Muscle of leg (tissue), 11 donors: ENCODE measurements around the gene THSD4. TPM values are rescaled to one million over a fixed set of nuclear protein-coding genes. Genes with fewer than 3 reads are reported as not detected.
A peak's percentile ranks its signal among the peaks of the same experiment; 100 is the strongest.

Experiments
- DNase-seq: peaks from one replicate; pipeline ENCODE4 v3.0.0; 2013
- H3K27ac ChIP-seq: one replicate; pipeline ENCODE4 v1.5.1; 2013; ENCODE audit warnings: mild to moderate bottlenecking, low read length, control low read depth
- H3K27me3 ChIP-seq: one replicate; pipeline ENCODE4 v1.6.1; 2013; ENCODE audit warnings: low read length; ENCODE audit not compliant: control insufficient read depth, insufficient read depth
- H3K36me3 ChIP-seq: one replicate; pipeline ENCODE4 v1.6.1; 2013; ENCODE audit warnings: low read length; ENCODE audit not compliant: control insufficient read depth, insufficient read depth
- H3K4me1 ChIP-seq: one replicate; pipeline ENCODE4 v1.6.1; 2013; ENCODE audit warnings: low read length; ENCODE audit not compliant: control insufficient read depth, insufficient read depth
- H3K4me3 ChIP-seq: one replicate; pipeline ENCODE4 v1.5.1; 2013; ENCODE audit warnings: low read length, control low read depth
- H3K9me3 ChIP-seq: replicated peaks from 2 replicates; pipeline ENCODE4 v1.6.1; 2013; ENCODE audit warnings: low read depth, low read length; ENCODE audit not compliant: control insufficient read depth
- WGBS: methylation state at CpG from one replicate; pipeline ENCODE4 v1.1.5; 2013; ENCODE audit warnings: missing lambda C conversion rate; ENCODE audit not compliant: insufficient coverage; 5-methylcytosine and 5-hydroxymethylcytosine counted together
- polyA plus RNA-seq, 8 donors: library from polyadenylated mRNA; unstranded; fragments of 120-200 nt; gene quantifications; one replicate each; pipeline versions ENCODE4 v1.2.1 to v1.2.3, GENCODE V29; 2013; ENCODE audit warnings: inconsistent platforms in 1 of 8, low replicate concordance in 1 of 8; ENCODE audit not compliant: insufficient read length in 8 of 8, insufficient read depth in 1 of 8
- total RNA-seq: library from RNA; stranded (reverse); fragments of 120-200 nt; gene quantifications from one replicate; pipeline ENCODE4 v1.2.4, GENCODE V29; 2013

Gene THSD4
- total and polyA plus RNA-seq, 9 donors: 17.6 to 33.8 (median 25.5) TPM

DNA sequence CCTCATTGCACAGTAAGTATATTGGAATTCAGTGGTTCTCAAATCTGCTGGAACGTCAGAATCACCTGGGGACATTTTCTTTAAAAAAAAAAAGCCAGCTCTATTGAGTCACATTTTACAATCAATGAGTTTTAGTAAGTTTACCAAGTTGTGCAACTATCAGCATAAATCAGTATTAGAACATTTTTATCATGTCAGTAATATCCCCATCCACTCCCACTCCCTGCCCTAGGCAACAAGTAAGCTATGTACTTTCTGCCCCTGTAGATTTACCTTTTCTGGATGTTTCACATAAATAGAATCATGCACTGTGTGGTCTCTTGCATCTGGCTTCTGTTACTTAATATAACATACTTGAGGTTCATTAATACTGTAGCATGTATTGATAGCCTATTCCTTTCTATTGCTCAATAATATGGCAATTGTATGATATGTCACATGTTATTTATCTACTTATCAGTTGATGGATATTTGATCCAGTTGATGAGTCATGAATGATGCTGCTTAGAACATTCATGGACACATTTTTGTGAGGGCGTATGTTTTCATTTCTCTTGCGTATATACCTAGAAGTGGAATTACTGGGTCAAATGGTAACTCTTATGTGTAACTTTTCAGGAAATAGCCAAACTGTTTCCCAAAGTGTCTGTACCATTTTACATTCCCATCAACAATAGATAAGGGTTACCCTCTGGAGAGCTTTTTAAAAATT, 180.5 kb downstream of the THSD4 start:
- Histone ChIP-seq H3K27me3 (no peaks in the 10 kb centered on the region), H3K4me3 (no peak overlapping the region), H3K36me3 (no peaks in the 10 kb centered on the region), H3K9me3 (no peaks in the 10 kb centered on the region), H3K27ac (no peak overlapping the region), H3K4me1 (peaks cover 17% of the 10 kb centered on the region)
- no peak for DNase-seq
- no CpG with 5 or more reads among the region's 3 CpGs for WGBS

DNA sequence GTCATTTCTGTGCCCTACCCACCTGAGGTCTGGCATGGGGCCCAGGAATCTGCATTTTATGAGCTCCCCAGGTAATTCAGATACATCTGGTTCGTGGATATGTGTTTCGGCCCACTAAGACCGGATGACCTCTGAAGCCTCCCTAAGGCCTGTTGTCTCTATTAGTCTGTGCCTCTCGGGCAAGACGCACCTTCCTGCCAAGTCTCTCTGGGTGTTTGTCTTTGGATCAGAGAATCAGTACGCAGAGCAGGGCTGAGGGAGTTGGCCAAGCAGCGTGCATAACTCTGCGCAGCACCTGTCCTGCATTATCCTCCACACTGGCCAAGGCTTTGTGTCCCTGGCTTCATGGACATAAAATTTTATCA, 181.0 kb downstream of the THSD4 start:
- no peak for DNase-seq
- H3K36me3 ChIP-seq: no peaks in the 10 kb centered on the region
- no peaks in the 10 kb centered on the region for H3K9me3 ChIP-seq
- H3K4me1 ChIP-seq: peaks cover 15% of the 10 kb centered on the region
- H3K4me3 ChIP-seq: no peak overlapping the region
- WGBS: 25% methylated on average over 3 of the region's 8 CpGs
- no peak overlapping the region for H3K27ac ChIP-seq
- H3K27me3 ChIP-seq: no peaks in the 10 kb centered on the region

DNA sequence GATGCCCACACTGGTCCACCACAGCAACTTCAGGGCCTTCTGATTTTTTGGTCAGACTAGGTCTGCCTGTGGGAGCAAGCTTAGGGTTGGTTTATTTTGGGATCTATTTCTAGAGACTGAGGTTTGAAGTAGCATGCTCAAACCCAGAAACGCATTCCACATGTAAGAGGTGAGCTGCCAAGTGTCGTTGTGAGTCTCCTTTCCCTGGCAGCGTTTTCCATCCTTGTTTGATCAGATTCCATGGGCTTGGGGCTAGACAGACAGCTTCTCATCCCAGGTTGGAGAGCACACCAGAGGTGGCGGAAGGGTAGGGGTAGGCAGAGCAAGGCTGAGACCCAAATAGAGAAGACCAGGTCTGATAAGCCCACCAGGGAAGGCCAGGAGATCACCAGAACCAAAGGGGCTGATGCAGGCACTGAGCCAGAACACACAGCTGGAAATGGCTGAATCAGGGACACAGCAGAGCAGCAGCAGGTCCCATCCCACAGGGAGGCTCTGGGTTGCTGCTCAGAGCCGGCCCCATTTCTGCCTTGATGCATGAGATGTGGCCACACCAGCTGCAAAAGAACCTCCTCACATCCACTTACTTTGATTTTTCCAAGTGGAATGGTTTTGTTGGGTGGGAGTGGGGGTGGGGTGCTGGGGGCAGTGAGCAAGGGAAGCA, 186.8 kb downstream of the THSD4 start:
- H3K4me3 ChIP-seq: no peak overlapping the region
- no peaks in the 10 kb centered on the region for H3K27me3 ChIP-seq
- WGBS: 53% methylated on average over 2 of the region's 5 CpGs
- peak; percentile 54 for DNase-seq
- no peaks in the 10 kb centered on the region for H3K9me3 ChIP-seq
- peaks cover 16% of the 10 kb centered on the region for H3K4me1 ChIP-seq
- no peak overlapping the region for H3K27ac ChIP-seq
- H3K36me3 ChIP-seq: no peaks in the 10 kb centered on the region

DNA sequence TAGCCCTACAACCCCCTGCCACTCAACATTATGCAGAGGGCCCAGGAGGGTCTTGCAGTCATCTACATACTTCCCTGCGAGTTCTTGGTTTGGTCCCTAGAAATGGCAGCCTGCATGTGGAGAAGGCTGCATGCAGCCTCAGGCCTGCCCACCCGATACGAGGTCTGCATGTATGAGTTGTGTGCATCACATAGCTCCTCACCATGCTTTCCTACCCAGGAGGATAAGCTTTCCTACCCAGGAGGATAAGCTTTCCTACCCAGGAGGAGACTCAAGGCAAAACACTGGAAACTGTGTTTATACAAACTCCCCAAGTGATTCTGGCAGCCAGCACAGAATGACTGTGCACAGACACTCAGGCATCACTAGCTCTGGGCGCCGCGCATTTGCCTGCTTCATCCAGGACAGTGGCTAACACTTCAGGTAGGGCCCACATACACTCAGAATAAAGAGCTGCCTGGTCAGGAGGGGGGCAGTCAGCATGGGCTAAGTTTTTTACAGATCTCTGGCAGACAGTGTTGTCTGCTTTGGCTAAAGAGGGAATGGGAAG, 187.7 kb downstream of the THSD4 start:
- no peak for DNase-seq
- peaks cover 16% of the 10 kb centered on the region for H3K4me1 ChIP-seq
- no peak overlapping the region for H3K4me3 ChIP-seq
- no peaks in the 10 kb centered on the region for H3K36me3 ChIP-seq
- H3K9me3 ChIP-seq: no peaks in the 10 kb centered on the region
- H3K27ac ChIP-seq: no peak overlapping the region
- WGBS: 97% methylated on average over 6 of the region's 6 CpGs
- no peaks in the 10 kb centered on the region for H3K27me3 ChIP-seq

DNA sequence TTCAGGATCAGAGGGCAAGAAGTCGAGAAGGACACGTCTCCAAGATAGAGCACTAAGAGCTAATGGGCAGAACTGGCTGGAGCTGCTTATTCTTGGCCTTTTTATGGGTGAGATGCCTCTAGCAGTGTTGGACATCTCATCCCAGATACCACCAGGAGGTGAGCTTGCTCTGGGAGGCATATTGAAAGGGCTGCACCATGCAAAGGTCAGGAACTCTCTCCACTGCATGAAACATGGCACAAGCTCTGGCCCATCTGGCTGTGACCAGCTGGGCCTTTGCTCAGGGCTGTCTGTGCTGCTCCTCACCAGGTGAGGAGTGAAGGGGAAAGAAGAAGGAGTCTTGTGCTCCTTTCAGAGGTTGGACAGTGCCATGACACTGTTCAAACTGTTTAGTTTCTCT, 188.7 kb downstream of the THSD4 start:
- DNase-seq: no peak
- Histone ChIP-seq H3K4me1 (peaks cover 16% of the 10 kb centered on the region), H3K4me3 (no peak overlapping the region), H3K9me3 (no peaks in the 10 kb centered on the region), H3K27me3 (no peaks in the 10 kb centered on the region), H3K27ac (no peak overlapping the region), H3K36me3 (no peaks in the 10 kb centered on the region)
- WGBS: no CpG with 5 or more reads among the region's 2 CpGs

DNA sequence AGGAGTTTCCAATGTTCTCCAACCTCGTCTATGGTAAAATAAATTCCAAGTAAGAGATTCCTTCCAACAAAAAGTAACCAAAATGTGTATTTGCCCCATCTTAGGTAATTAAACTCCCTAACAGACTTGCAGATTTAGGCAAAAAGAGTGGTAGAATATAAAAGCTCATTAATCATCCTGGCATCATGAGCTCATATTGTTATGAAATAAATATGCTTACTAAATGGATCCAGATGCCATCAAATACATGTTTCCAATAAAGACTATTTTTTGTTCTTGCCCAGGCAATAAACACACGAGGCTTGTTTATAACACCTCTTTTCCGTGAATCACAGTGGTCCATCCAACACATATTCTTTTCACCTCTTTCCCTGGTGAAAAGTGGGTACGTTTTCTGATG, 189.4 kb downstream of the THSD4 start:
- Histone ChIP-seq H3K27ac (no peak overlapping the region), H3K4me3 (no peak overlapping the region), H3K27me3 (no peaks in the 10 kb centered on the region), H3K36me3 (no peaks in the 10 kb centered on the region), H3K4me1 (peaks cover 16% of the 10 kb centered on the region), H3K9me3 (no peaks in the 10 kb centered on the region)
- WGBS: no CpG with 5 or more reads among the region's 4 CpGs
- no peak for DNase-seq

DNA sequence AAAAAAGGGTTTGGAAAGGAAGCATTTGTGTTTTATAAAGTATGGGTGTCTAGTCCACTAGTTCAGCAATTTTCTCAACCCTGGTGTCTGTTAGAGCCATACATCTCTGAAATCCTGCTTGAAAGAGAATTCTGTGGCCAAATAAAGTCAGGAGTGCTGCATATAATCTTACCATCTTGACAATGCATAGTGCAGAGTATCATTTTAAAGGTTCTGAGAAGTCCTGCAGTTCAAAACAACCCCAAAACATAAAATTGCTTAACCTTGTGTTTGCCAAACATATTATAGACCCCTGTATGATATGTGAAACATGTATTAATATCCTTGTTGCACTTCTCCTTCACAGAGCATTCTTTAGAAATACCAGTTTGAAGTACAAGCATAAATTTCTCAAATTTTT, 191.3 kb downstream of the THSD4 start:
- no peaks in the 10 kb centered on the region for H3K9me3 ChIP-seq
- H3K4me1 ChIP-seq: peaks cover 19% of the 10 kb centered on the region
- no peak for DNase-seq
- H3K36me3 ChIP-seq: no peaks in the 10 kb centered on the region
- H3K27ac ChIP-seq: no peak overlapping the region
- no peaks in the 10 kb centered on the region for H3K27me3 ChIP-seq
- H3K4me3 ChIP-seq: no peak overlapping the region

DNA sequence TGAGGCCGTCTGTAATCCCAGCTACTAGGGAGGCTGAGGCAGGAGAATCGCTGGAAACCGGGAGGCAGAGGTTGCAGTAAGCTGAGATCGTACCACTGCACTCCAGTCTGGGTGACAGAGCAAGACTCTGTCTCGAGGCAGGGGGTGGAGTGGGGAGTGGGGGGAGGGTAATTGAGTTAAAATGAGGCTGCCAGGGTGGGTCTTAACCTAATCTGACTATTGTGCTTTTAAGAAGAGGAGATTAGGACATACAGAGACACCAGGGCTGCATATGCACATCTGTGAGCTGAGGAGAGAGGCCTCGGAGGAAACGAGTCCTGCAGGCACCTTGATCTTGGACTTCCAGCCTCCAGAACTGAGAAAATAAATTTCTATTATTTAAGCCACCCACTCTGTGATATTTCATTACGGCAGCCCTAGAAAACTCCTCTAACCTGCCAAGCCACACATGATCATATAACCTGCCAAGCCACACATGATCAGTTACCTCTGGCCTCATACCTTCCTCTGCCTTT, 197.0 kb downstream of the THSD4 start:
- H3K27me3 ChIP-seq: no peaks in the 10 kb centered on the region
- no peak overlapping the region for H3K4me3 ChIP-seq
- no peak for DNase-seq
- no peak overlapping the region for H3K27ac ChIP-seq
- H3K9me3 ChIP-seq: peaks cover 3% of the 10 kb centered on the region
- peaks cover 3% of the 10 kb centered on the region for H3K4me1 ChIP-seq
- WGBS: 83% methylated on average over 8 of the region's 8 CpGs
- no peaks in the 10 kb centered on the region for H3K36me3 ChIP-seq

DNA sequence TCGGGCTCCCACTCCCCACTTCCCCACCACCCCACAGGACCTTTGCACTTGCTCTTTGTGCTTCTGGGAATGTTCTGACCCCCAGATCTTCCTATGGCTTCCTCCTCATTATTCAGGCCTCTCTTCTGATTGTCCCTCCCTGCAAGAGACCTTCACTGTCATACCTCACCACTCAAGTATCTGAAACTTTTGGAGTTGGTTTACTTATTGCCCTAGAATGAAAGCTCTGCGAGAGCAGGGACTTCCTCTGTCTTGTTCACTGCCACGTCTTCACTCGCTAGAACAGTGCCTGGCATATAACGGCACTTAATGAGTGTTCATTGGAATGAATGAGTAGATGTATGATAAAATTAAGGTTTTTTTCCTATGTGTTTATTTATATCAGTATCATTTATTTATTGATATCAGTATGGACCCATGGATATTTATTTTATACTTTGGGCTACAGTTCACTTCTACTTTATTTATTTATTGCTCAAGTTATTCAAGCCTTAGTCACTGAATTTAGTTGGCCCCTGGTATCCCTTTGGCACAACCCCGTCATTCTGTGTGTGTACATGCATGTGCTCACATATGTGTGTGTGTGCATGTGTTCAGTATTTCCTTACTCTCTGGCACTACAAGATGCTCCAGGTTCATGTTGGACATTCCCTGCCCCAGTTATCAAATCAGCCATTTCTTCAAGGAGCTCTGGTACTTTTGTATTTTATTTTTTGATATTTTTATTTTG, 197.6 kb downstream of the THSD4 start:
- Histone ChIP-seq H3K27me3 (no peaks in the 10 kb centered on the region), H3K9me3 (peaks cover 3% of the 10 kb centered on the region), H3K36me3 (no peaks in the 10 kb centered on the region), H3K4me1 (peaks cover 3% of the 10 kb centered on the region), H3K27ac (no peak overlapping the region), H3K4me3 (no peak overlapping the region)
- 93% methylated on average over 1 of the region's 6 CpGs for WGBS
- DNase-seq: no peak

DNA sequence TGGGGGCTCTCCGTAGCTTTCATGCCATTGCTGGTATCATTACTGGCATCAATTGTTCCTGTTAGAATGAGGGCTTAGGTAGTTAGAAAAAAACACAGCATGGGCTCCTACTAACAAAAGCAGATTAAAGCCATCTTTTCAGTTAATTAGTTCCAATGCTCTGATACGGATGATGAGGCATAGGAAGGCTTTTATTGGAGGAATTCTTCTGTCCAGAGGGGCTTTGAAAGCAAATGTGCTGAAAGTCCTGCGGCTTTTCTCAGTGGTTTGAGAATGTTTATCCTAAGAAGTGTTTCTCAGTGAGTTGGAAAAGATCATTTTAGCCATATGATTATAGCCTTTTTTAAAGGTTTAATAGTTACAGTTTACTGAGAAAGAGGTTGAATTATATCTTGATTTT, 198.5 kb downstream of the THSD4 start:
- Histone ChIP-seq H3K9me3 (peaks cover 3% of the 10 kb centered on the region), H3K4me1 (peaks cover 3% of the 10 kb centered on the region), H3K27me3 (no peaks in the 10 kb centered on the region), H3K27ac (no peak overlapping the region), H3K36me3 (no peaks in the 10 kb centered on the region), H3K4me3 (no peak overlapping the region)
- 72% methylated on average over 2 of the region's 3 CpGs for WGBS
- DNase-seq: no peak
